ENCODE data around the gene CDC42BPG. TPM values are rescaled to one million over a fixed set of nuclear protein-coding genes. Genes with fewer than 3 reads are reported as not detected.
"Not testable (repeated sequence)": the region's sequence is repeated elsewhere in the genome, so short reads cannot be mapped to it uniquely, and the experiment has no call there.

CDC42BPG gene
- total RNA-seq, 2 donors from 2014 or later, result 1.1 to 1.5 TPM

- H3K4me1 Mint-ChIP-seq (ENCODE audit: low read depth), result no peaks in the 10 kb centered on the region
- no peaks in the 10 kb centered on the region for H3K36me3 Mint-ChIP-seq (ENCODE audit: insufficient read depth in 2 of 2)
- no peaks in the 10 kb centered on the region for H3K9me3 Mint-ChIP-seq
- no peak for ATAC-seq (replicated peaks in 1 of 2)
- no peak for DNase-seq
- no peak overlapping the region for H3K27ac Mint-ChIP-seq
- H3K4me3 Mint-ChIP-seq, result no peak overlapping the region
- H3K27me3 Mint-ChIP-seq (ENCODE audit: low read depth), result no peaks in the 10 kb centered on the region
Measured at GRCh38 chr11:64826578-64827450, 17.6 kb downstream of the CDC42BPG start.

DNA sequence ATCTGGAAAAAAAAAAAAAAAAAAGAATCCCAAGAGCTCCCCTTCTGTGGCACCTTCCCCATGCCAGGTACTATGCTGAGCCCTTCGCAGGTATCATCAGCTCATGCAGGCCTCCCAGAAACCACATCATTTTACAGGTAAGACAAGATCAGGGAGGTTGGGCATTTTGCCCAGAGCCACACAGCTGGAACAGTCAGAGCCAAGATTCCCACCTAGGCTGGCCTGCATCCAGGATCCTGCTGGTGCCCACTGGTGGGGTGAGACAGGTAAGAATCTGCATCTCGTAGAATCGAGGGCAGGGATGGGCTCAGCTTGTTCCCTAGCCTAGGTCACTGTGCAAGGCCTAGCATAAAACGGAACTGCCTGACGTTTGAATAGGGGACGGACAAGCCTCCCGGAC lies 18.4 kb downstream of the CDC42BPG start:
- H3K36me3 Mint-ChIP-seq (ENCODE audit: insufficient read depth in 2 of 2), result no peaks in the 10 kb centered on the region
- no peaks in the 10 kb centered on the region for H3K4me1 Mint-ChIP-seq (ENCODE audit: low read depth)
- no peak overlapping the region for H3K27ac Mint-ChIP-seq
- no peaks in the 10 kb centered on the region for H3K27me3 Mint-ChIP-seq (ENCODE audit: low read depth)
- no peaks in the 10 kb centered on the region for H3K9me3 Mint-ChIP-seq
- no peak for ATAC-seq (replicated peaks in 1 of 2)
- H3K4me3 Mint-ChIP-seq, result no peak overlapping the region
- DNase-seq, result no peak

DNA sequence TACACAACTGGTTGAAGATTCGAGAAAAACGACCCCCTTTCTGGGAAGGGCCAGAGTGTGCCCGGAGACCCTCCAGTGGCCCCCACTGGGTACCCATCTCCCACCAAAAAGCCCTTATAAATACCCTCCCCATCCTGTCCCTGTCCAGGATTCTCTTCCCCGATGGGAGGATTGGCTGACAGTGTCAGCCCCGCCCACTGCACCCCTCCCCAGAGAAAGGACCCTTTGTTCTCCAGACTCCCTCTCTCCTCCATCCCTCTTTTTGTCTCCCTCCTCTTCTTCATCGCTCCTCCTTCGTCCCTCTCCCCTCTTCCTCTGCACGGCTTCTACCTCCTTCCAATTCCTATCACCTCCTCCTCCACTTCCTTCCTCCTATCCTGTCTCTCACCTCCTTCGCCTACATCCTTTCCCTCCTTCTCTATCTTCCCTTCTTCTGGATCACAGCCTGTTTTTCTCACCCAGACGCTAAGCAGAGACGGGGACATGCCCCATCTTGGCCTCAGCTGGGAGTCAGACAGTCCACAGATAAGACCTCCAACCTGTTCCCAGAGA lies 20.8 kb downstream of the CDC42BPG start:
- H3K4me1 Mint-ChIP-seq (ENCODE audit: low read depth), result no peaks in the 10 kb centered on the region
- no peaks in the 10 kb centered on the region for H3K36me3 Mint-ChIP-seq (ENCODE audit: insufficient read depth in 2 of 2)
- no peaks in the 10 kb centered on the region for H3K27me3 Mint-ChIP-seq (ENCODE audit: low read depth)
- H3K9me3 Mint-ChIP-seq, result no peaks in the 10 kb centered on the region
- H3K4me3 Mint-ChIP-seq, result no peak overlapping the region
- H3K27ac Mint-ChIP-seq, result no peak overlapping the region
- DNase-seq, result no peak
- no peak for ATAC-seq (replicated peaks in 1 of 2)

GRCh38 chr11:64817476-64817875 lies 27.0 kb downstream of the CDC42BPG start:
- Mint-ChIP-seq H3K36me3 (ENCODE audit: insufficient read depth in 2 of 2) (no peaks in the 10 kb centered on the region), H3K9me3 (no peaks in the 10 kb centered on the region), H3K4me1 (ENCODE audit: low read depth) (no peaks in the 10 kb centered on the region), H3K27me3 (ENCODE audit: low read depth) (no peaks in the 10 kb centered on the region), H3K27ac (no peak overlapping the region), H3K4me3 (no peak overlapping the region)
- no peak for DNase-seq
- no peak for ATAC-seq (replicated peaks in 1 of 2)

DNA sequence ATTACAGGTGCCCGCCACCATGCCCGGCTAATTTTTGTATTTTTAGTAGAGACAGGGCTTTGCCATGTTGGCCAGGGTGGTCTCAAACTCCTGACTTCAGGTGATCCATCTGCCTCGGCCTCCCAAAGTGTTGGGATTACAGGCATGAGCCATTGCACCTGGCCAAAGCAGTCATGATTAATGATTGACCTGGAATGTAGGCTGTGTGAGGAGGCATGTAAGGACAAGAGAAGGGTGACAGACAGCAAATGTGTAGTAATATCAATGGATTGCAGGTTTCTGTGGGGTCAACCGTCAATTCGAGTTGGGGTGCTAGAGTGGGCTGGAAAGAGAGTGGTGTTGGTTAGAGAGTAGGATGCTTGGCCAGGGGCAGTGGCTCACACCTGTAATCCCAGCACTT lies 29.0 kb downstream of the CDC42BPG start:
- H3K27ac Mint-ChIP-seq; DNase-seq; H3K9me3 Mint-ChIP-seq; H3K4me1 Mint-ChIP-seq (ENCODE audit: low read depth); H3K4me3 Mint-ChIP-seq; H3K36me3 Mint-ChIP-seq (ENCODE audit: insufficient read depth in 2 of 2); ATAC-seq (replicated peaks in 1 of 2); H3K27me3 Mint-ChIP-seq (ENCODE audit: low read depth): not testable (repeated sequence)

DNA sequence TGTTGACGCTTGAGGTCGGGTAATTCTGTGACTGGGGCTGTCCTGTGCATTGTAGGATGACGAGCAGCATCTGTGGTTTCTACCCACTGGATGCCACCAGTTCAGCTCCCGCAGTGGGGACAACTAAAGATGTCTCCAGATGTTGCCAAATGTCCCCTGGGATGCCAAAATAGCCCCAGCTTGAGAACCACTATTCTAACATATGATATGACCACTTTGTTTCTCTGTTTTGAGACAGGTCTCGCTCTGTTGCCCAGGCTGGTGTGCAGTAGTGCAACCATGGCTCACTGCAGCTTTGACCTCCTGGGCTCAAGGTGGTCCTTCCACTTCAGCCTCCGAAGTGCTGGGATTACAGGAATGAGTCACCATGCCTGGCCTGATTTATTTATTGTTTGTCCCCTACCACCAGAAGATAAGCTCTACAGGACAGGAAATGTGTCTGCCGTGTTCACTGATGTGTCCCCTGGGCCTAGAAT lies 29.7 kb downstream of the CDC42BPG start:
- H3K27ac Mint-ChIP-seq, result no peak overlapping the region

GRCh38 chr11:64813826-64814225 lies 30.6 kb downstream of the CDC42BPG start:
- Mint-ChIP-seq H3K4me1 (ENCODE audit: low read depth) (peaks cover 17% of the 10 kb centered on the region), H3K4me3 (no peak overlapping the region), H3K36me3 (ENCODE audit: insufficient read depth in 2 of 2) (no peaks in the 10 kb centered on the region), H3K9me3 (no peaks in the 10 kb centered on the region), H3K27me3 (ENCODE audit: low read depth) (no peaks in the 10 kb centered on the region), H3K27ac (no peak overlapping the region)
- ATAC-seq (replicated peaks in 1 of 2) (no peak), DNase-seq (no peak)

More for the DNA sequence above, 29.7 kb downstream of the CDC42BPG start:
- Mint-ChIP-seq H3K27me3 (ENCODE audit: low read depth) (no peaks in the 10 kb centered on the region), H3K36me3 (ENCODE audit: insufficient read depth in 2 of 2) (no peaks in the 10 kb centered on the region), H3K9me3 (no peaks in the 10 kb centered on the region), H3K4me3 (no peak overlapping the region), H3K4me1 (ENCODE audit: low read depth) (peaks cover 10% of the 10 kb centered on the region)
- DNase-seq (no peak), ATAC-seq (replicated peaks in 1 of 2) (no peak)

- H3K4me1 Mint-ChIP-seq (ENCODE audit: low read depth), result peaks cover 17% of the 10 kb centered on the region
- no peaks in the 10 kb centered on the region for H3K9me3 Mint-ChIP-seq
- H3K27me3 Mint-ChIP-seq (ENCODE audit: low read depth), result no peaks in the 10 kb centered on the region
- H3K27ac Mint-ChIP-seq, result peak overlapping the region; percentile 89
- peak overlapping the region; percentile 98 for H3K4me3 Mint-ChIP-seq
- DNase-seq (no peak), ATAC-seq (replicated peaks in 1 of 2) (peak; percentile 45 to 52)
- peaks cover 0 to 4% of the 10 kb centered on the region in 2 donors for H3K36me3 Mint-ChIP-seq (ENCODE audit: insufficient read depth in 2 of 2)
Measured at GRCh38 chr11:64810891-64811272, 33.6 kb downstream of the CDC42BPG start.

DNA sequence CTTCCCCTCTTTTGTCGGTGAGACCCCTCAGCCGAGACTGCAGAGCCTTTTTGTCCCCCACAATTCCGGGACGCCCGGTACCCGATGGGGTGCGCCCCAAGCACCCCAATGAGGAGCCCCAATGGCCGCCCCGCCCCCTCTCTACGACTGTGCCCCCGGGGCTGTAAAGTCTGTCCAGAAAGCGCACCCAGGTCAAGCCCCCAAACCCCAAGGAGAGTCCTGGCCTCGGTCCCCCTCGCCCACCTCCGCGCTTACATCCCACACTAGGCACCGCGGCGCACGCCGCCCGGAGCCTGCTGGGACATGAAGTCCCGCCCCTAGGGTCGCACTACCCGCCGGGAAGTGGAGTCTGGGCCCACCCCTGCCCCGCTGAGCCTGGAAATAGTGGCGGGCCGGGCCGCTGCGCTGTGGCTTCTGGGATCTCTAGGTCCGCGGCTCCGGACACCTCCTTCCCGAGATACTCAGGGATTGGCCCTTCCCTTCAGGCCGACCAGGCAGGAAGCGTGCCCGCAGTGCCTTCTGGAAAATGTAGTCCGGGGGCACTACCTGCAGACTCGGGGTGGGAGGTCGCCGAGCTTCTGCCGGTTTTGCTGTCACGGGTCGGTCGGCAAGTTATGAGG lies 34.1 kb downstream of the CDC42BPG start, which contains the start of gene MEN1:
TSS of gene MEN1 (minus strand) at position 281 of the 620 bp plus-strand sequence. CDS start 442 bp downstream, outside the sequence.
- H3K27ac Mint-ChIP-seq, result peak within 1 kb of the TSS; percentile 89
- H3K4me3 Mint-ChIP-seq, result peak within 1 kb of the TSS; percentile 98
- DNase-seq, result peak; percentile 79 to 82
- H3K9me3 Mint-ChIP-seq, result no peaks in the 10 kb centered on the region
- H3K36me3 Mint-ChIP-seq (ENCODE audit: insufficient read depth in 2 of 2), result peaks cover 0 to 6% of the 10 kb centered on the region in 2 donors
- H3K27me3 Mint-ChIP-seq (ENCODE audit: low read depth), result no peaks in the 10 kb centered on the region
- peaks cover 17% of the 10 kb centered on the region for H3K4me1 Mint-ChIP-seq (ENCODE audit: low read depth)
- peak; percentile 94 for ATAC-seq (replicated peaks in 1 of 2)

DNA sequence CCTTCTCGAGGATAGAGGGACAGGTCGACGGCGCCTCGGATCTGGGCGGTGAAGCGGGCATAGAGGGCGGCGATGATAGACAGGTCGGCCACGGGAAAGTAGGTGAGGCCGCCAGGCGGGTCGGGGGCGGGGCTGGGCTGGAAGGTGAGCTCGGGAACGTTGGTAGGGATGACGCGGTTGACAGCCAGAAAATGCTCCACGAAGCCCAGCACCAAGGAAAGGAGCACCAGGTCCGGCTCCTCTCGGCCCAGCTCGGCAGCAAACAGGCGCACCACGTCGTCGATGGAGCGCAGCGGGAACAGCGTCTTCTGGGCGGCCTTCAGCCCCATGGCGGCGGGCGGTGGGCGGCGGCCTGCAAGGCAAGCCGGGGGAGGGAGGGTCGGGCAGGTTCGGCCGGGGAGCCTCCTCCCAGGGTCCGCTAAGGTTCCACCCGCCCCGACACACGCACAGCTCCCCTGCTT lies 34.6 kb downstream of the CDC42BPG start:
- peak; percentile 23 to 39 for DNase-seq
- Mint-ChIP-seq H3K27ac (peak overlapping the region; percentile 86), H3K36me3 (ENCODE audit: insufficient read depth in 2 of 2) (peaks cover 0 to 6% of the 10 kb centered on the region in 2 donors), H3K4me1 (ENCODE audit: low read depth) (peaks cover 17% of the 10 kb centered on the region), H3K27me3 (ENCODE audit: low read depth) (no peaks in the 10 kb centered on the region), H3K9me3 (no peaks in the 10 kb centered on the region), H3K4me3 (peak overlapping the region; percentile 98)
- peak; percentile 35 to 36 for ATAC-seq (replicated peaks in 1 of 2)

DNA sequence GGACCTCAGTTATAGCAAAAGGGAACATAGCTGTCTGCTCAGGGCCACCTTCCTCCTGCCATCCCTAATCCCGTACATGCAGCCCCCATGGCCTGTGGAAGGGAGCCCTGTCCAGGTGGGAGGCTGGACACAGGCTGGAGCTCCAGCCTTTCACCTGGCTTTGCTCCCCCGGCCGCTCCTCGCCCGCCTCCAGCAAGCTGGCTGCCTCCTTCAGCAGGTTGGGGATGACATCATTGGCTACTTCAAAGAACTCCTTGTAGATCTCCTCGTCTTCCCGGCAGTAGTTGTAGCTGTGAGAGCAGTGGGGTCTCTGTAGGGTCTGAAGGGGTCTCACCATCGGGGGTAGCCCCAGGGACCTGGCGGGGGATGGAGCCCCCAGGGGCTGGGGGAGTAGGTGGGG lies 39.0 kb downstream of the CDC42BPG start:
- ATAC-seq (replicated peaks in 1 of 2), result no peak
- Mint-ChIP-seq H3K36me3 (ENCODE audit: insufficient read depth in 2 of 2) (peaks cover 2 to 6% of the 10 kb centered on the region in 2 donors), H3K4me1 (ENCODE audit: low read depth) (peaks cover 38% of the 10 kb centered on the region), H3K27me3 (ENCODE audit: low read depth) (no peaks in the 10 kb centered on the region), H3K27ac (no peak overlapping the region), H3K9me3 (no peaks in the 10 kb centered on the region), H3K4me3 (no peak overlapping the region)
- no peak for DNase-seq

DNA sequence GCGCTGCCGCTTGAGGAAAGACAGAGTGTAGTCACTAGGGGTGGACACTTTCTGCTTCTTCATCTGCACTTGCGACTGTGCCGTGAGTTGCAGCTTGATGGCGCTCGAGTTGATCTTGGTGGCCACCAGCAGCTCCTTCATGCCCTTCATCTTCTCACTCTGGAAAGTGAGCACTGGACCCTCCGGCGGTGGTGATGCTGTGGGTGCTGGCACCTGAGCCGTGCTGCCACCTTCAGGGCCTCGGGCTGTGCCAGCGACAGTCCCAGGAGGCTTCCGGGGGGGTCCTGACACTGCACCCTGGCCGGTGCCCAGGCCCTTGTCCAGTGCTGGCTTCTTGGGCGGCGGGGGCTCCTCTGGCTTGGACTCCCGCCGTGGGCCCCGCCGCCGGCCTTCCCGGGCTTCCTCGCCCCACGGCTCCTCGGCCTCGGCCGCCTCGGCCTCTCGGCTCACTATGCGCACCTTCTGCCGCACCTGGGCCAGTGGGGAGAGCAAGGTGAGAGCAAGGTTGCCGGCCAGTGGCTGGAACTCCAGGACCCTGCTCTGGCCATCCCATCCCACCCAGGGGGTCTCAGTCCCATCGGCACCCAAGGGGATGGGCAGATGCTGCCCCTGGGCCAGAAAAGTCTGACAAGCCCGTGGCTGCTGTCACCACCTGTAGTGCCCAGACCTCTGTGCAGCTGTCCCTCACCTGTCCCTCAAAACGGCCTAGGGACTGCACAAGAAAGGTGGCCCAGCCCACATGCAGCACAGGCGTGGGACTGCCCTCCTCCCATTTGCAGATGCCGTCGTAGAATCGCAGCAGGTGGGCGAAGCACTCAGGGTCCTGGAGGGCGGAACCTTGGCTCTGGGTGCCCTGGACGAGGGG lies 39.9 kb downstream of the CDC42BPG start:
- Mint-ChIP-seq H3K9me3 (no peaks in the 10 kb centered on the region), H3K27me3 (ENCODE audit: low read depth) (no peaks in the 10 kb centered on the region), H3K36me3 (ENCODE audit: insufficient read depth in 2 of 2) (peaks cover 2 to 6% of the 10 kb centered on the region in 2 donors), H3K4me3 (peak overlapping the region; percentile 86 to 93), H3K27ac (no peak overlapping the region), H3K4me1 (ENCODE audit: low read depth) (peaks cover 32% of the 10 kb centered on the region)
- peak in 1 of 2 donors; percentile 20 for DNase-seq
- no peak for ATAC-seq (replicated peaks in 1 of 2)

All from activated T-cell treated with anti-CD3 and anti-CD28 coated beads, Interleukin-2, amount 50 U/mL, for 72 hours (primary cell).